PC-3 (cell line): ENCODE measurements around the gene USP34. TPM values are rescaled to one million over a fixed set of nuclear protein-coding genes. Genes with fewer than 3 reads are reported as not detected.
A peak's percentile ranks its signal among the peaks of the same experiment; 100 is the strongest.

ENCODE experiments used
- ATAC-seq: fragments of 200-7000 bp; cut with Tn5 transposase; 2 replicates; pipeline ENCODE4 v1.9.1; 2020; ENCODE audit warnings: mild to moderate bottlenecking, moderate library complexity
- BruUV-seq: library from RNA; stranded (reverse); fragments of 400-500 nt; replicated peaks from 2 replicates; lab custom pipeline; 2021; lab: Mats Ljungman, UMichigan
- CTCF ChIA-PET: fragments of 300-600 bp; sonication (Branson Sonifier 250); formaldehyde crosslinking; loops from one replicate; lab custom pipeline; 2022; ENCODE audit warnings: antibody characterized with exemption; lab: Charles Lee
- POLR2A ChIA-PET: fragments of 300-600 bp; sonication (Branson Sonifier 250); formaldehyde crosslinking; loops from one replicate; lab custom pipeline; 2022; ENCODE audit warnings: antibody characterized with exemption; ENCODE audit not compliant: unreplicated experiment; lab: Charles Lee
- DNase-seq: peaks from one replicate; pipeline ENCODE4 v3.0.0-alpha.2; 2015
- H2AFZ ChIP-seq: fragments of 300-600 bp; sonication (generic); 2 replicates; pipeline ENCODE4 v1.6.0; 2016; ENCODE audit warnings: antibody characterized with exemption, low read length
- H3F3A ChIP-seq: fragments of 300-600 bp; sonication (generic); one replicate; pipeline ENCODE4 v1.6.0; 2017; ENCODE audit warnings: antibody characterized with exemption, low read length, control low read depth, mild to moderate bottlenecking; ENCODE audit not compliant: unreplicated experiment
- H3K27ac ChIP-seq: fragments of 300-600 bp; sonication (generic); 2 replicates; pipeline ENCODE4 v1.5.1; 2016; ENCODE audit warnings: mild to moderate bottlenecking, low read length
- H3K27me3 ChIP-seq: fragments of 300-600 bp; sonication (generic); 2 replicates; pipeline ENCODE4 v1.6.1; 2016; ENCODE audit warnings: low read length, mixed read lengths
- H3K36me3 ChIP-seq: fragments of 300-600 bp; sonication (generic); 2 replicates; pipeline ENCODE4 v1.6.1; 2016; ENCODE audit warnings: low read depth, mixed run types, low read length, mixed read lengths
- H3K4me1 ChIP-seq: fragments of 300-600 bp; sonication (generic); 2 replicates; pipeline ENCODE4 v1.5.1; 2016; ENCODE audit warnings: low read length; ENCODE audit not compliant: insufficient read depth
- H3K4me2 ChIP-seq: fragments of 300-600 bp; sonication (generic); 2 replicates; pipeline ENCODE4 v1.6.0; 2016; ENCODE audit warnings: low read length
- H3K4me3 ChIP-seq: fragments of 300-600 bp; sonication (generic); 2 replicates; pipeline ENCODE4 v1.5.1; 2016; ENCODE audit warnings: mild to moderate bottlenecking, low read length, mixed read lengths
- H3K79me2 ChIP-seq: fragments of 300-600 bp; sonication (generic); 2 replicates; pipeline ENCODE4 v1.6.1; 2017; ENCODE audit warnings: low read length, mixed read lengths
- H3K9ac ChIP-seq: fragments of 300-600 bp; sonication (generic); 2 replicates; pipeline ENCODE4 v1.6.0; 2016; ENCODE audit warnings: mild to moderate bottlenecking, low read length
- H3K9me2 ChIP-seq: fragments of 300-600 bp; sonication (generic); replicated peaks from 2 replicates; pipeline ENCODE4 v1.6.1; 2016; ENCODE audit warnings: mixed run types, low read length, mixed read lengths
- H3K9me3 ChIP-seq: fragments of 300-600 bp; sonication (generic); 2 replicates; pipeline ENCODE4 v1.6.1; 2016; ENCODE audit warnings: low read length, mixed read lengths
- H4K20me1 ChIP-seq: fragments of 300-600 bp; sonication (generic); 2 replicates; pipeline ENCODE4 v1.6.1; 2016; ENCODE audit warnings: low read length, mixed read lengths
- EZH2 ChIP-seq: fragments of 300-600 bp; sonication (generic); IDR thresholded peaks from one replicate; pipeline ENCODE4 v1.6.1; 2017; ENCODE audit warnings: antibody characterized with exemption, mild to moderate bottlenecking, low read length; ENCODE audit not compliant: unreplicated experiment
- EZH2phosphoT487 ChIP-seq: fragments of 300-600 bp; sonication (generic); IDR thresholded peaks from 2 replicates; pipeline ENCODE4 v1.6.1; 2018; ENCODE audit warnings: mild to moderate bottlenecking, antibody characterized with exemption, low read length, borderline replicate concordance
- intact Hi-C: fragments of 100-400 bp; cut with micrococcal nuclease; formaldehyde crosslinking; loops from 2 replicates; pipeline ENCODE4 v1.9.0; 2023
- total RNA-seq: library from RNA; depleted of rRNA; stranded (reverse); fragments of >200 nt; gene quantifications from 2 replicates; pipeline ENCODE4 v1.2.3, GENCODE V29; 2014
- TF ChIP-seq, protein P1 (sequence below): fragments of 300-600 bp; sonication (generic); conservative IDR thresholded peaks from 2 replicates; pipeline ENCODE4 v1.5.1; 2017; ENCODE audit warnings: antibody characterized with exemption, low read depth, mild to moderate bottlenecking, low read length

Gene USP34
- total RNA-seq, 1 experiment from 2014 or later: 67.1 TPM

DNA sequence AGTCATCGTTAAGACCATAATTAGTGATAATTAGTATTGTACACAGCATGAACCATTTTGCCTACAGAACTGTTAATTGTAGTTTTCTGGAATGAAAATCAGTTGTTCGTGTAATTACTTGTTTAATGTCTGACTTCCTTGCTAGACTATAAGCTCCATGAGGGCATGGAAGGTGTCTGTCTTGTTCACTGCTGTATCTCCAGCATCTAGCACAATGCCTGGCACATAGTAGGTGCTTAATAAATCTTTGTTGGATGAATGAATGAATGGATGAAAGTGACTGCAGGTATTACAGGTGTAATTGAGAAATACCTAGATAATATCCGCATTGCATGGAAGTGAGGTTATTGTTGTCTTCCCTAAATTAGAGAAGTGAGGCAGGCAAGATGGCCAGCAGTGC lies 287.1 kb downstream of the USP34 start:
- POLR2A ChIA-PET: no interaction called here
- intact Hi-C loops: no loop called here
- no peaks in the 10 kb centered on the region for H3K27me3 ChIP-seq
- H3K4me3 ChIP-seq: no peak overlapping the region
- no peak overlapping the region for H2AFZ ChIP-seq
- no peaks in the 10 kb centered on the region for H3K9me2 ChIP-seq
- H3K79me2 ChIP-seq: peaks cover 50% of the 10 kb centered on the region
- TF ChIP-seq EZH2phosphoT487 (no peak), EZH2 (no peak)
- TF ChIP-seq, protein P1, sequence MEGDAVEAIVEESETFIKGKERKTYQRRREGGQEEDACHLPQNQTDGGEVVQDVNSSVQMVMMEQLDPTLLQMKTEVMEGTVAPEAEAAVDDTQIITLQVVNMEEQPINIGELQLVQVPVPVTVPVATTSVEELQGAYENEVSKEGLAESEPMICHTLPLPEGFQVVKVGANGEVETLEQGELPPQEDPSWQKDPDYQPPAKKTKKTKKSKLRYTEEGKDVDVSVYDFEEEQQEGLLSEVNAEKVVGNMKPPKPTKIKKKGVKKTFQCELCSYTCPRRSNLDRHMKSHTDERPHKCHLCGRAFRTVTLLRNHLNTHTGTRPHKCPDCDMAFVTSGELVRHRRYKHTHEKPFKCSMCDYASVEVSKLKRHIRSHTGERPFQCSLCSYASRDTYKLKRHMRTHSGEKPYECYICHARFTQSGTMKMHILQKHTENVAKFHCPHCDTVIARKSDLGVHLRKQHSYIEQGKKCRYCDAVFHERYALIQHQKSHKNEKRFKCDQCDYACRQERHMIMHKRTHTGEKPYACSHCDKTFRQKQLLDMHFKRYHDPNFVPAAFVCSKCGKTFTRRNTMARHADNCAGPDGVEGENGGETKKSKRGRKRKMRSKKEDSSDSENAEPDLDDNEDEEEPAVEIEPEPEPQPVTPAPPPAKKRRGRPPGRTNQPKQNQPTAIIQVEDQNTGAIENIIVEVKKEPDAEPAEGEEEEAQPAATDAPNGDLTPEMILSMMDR: no peak
- ATAC-seq (no peak), DNase-seq (no peak)
- CTCF ChIA-PET: no interaction called here
- no peaks in the 10 kb centered on the region for H4K20me1 ChIP-seq
- H3K36me3 ChIP-seq: peaks cover 64% of the 10 kb centered on the region
- no peaks in the 10 kb centered on the region for H3K9me3 ChIP-seq
- H3K4me2 ChIP-seq: no peak overlapping the region
- no TSS peak for BruUV-seq
- H3K4me1 ChIP-seq: peaks cover 23% of the 10 kb centered on the region
- no peak overlapping the region for H3K9ac ChIP-seq
- no peaks in the 10 kb centered on the region for H3F3A ChIP-seq
- no peak overlapping the region for H3K27ac ChIP-seq

DNA sequence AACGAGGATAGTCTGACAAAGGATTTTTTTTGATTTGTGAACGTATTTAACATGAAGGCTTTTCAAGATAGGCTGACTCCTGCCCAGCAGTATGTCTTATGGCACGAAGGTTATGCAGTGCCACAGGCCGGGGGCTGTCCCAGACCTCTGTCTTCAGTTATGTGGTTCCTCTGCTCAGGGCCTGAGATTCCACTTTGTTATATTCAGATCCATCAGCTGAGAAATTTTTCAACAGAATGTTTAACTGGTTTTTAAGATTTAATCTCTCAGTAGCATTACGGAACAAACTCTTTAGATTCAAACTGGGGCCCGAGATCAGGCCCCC lies 288.9 kb downstream of the USP34 start:
- no peaks in the 10 kb centered on the region for H4K20me1 ChIP-seq
- H3K4me1 ChIP-seq: peaks cover 36% of the 10 kb centered on the region
- ATAC-seq: no peak
- no peak overlapping the region for H3K9ac ChIP-seq
- H3K27ac ChIP-seq: no peak overlapping the region
- no peaks in the 10 kb centered on the region for H3K27me3 ChIP-seq
- H3K9me3 ChIP-seq: no peaks in the 10 kb centered on the region
- peaks cover 65% of the 10 kb centered on the region for H3K79me2 ChIP-seq
- POLR2A ChIA-PET: no interaction called here
- intact Hi-C loops: no loop called here
- H3F3A ChIP-seq: no peaks in the 10 kb centered on the region
- H2AFZ ChIP-seq: no peak overlapping the region
- H3K4me3 ChIP-seq: no peak overlapping the region
- no peak for DNase-seq
- CTCF ChIA-PET: no interaction called here
- H3K9me2 ChIP-seq: no peaks in the 10 kb centered on the region
- TF ChIP-seq EZH2 (no peak), EZH2phosphoT487 (no peak)
- TF ChIP-seq, protein P1: no peak
- no TSS peak for BruUV-seq
- 0 out of 2 replicates have a peak overlapping the region, but pooled peaks have one; percentile 20 for H3K4me2 ChIP-seq
- H3K36me3 ChIP-seq: peaks cover 49% of the 10 kb centered on the region

DNA sequence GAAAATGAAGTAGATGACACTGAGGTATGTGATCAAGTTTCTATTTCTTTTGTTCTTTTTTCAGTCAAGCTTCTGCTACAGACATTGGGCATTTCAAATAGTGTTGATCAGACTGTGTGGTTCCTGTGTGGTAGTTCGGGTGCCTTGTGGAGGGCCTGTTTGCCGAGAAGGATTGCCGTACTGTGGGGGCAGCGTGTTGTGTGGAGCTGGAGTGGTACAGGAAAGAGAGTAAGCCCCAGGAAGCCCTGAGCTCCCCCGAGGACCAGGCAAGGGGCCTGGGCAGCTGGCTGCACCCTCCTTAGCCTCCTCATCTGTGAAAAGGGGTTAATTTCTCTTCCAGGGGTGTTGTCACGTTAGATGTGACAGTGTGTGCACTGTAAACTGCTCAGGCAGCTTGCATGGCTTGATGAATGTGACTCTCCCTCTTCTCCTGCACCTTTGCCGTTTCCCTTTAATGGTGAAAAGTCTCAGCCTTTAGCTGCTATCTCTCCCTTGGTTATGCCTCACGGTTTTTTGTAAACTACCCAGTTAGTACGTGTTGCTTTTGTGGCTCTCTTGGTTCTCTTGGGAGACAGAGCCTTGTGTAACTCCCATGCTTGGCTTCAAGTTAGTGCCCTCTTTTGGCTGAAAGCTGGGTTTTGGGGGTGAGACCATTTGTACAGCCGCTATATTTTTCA lies 289.4 kb downstream of the USP34 start:
- H3K27ac ChIP-seq: no peak overlapping the region
- no peaks in the 10 kb centered on the region for H3K9me2 ChIP-seq
- no peaks in the 10 kb centered on the region for H3K9me3 ChIP-seq
- H3K4me3 ChIP-seq: no peak overlapping the region
- peak overlapping the region; percentile 20 for H3K4me2 ChIP-seq
- peaks cover 44% of the 10 kb centered on the region for H3K36me3 ChIP-seq
- CTCF ChIA-PET: no interaction called here
- TF ChIP-seq, protein P1: no peak
- TF ChIP-seq EZH2phosphoT487 (no peak), EZH2 (no peak)
- no peaks in the 10 kb centered on the region for H4K20me1 ChIP-seq
- H3F3A ChIP-seq: no peaks in the 10 kb centered on the region
- no peaks in the 10 kb centered on the region for H3K27me3 ChIP-seq
- POLR2A ChIA-PET: no interaction called here
- H3K4me1 ChIP-seq: peaks cover 38% of the 10 kb centered on the region
- BruUV-seq: no TSS peak
- H2AFZ ChIP-seq: no peak overlapping the region
- no peak overlapping the region for H3K9ac ChIP-seq
- peaks cover 65% of the 10 kb centered on the region for H3K79me2 ChIP-seq
- no peak for DNase-seq
- intact Hi-C loops: no loop called here
- ATAC-seq: no peak
